Lung (tissue), 12 donors: ENCODE results near the gene CDC42BPB. TPM values are rescaled to one million over a fixed set of nuclear protein-coding genes. Genes with fewer than 3 reads are reported as not detected.

ENCODE experiments used
- ATAC-seq: fragments of 200-7000 bp; cut with Tn5 transposase; one replicate; pipeline ENCODE4 v1.9.1; 2020; ENCODE audit warnings: moderate number of reproducible peaks; ENCODE audit not compliant: insufficient read depth, low FRiP score
- DNase-seq, 3 donors: peaks; one replicate each; pipeline ENCODE4 v3.0.0-alpha.2; 2013 to 2017
- H3K27ac ChIP-seq, 2 donors: one replicate each; pipeline ENCODE4 v1.5.1; 2013; ENCODE audit warnings: mild to moderate bottlenecking in 2 of 2, moderate library complexity in 2 of 2, control low read depth in 1 of 2, inconsistent platforms in 1 of 2, low read depth in 1 of 2, low read length in 1 of 2
- H3K27me3 ChIP-seq, 3 donors: one replicate each; pipeline ENCODE4 v1.5.1; 2013; ENCODE audit warnings: low read length in 2 of 3; ENCODE audit not compliant: control insufficient read depth in 3 of 3, insufficient read depth in 3 of 3
- H3K36me3 ChIP-seq, 4 donors: one replicate each; pipeline ENCODE4 v1.5.1; 2013; ENCODE audit warnings: low read length in 4 of 4, mild to moderate bottlenecking in 1 of 4, moderate library complexity in 1 of 4; ENCODE audit not compliant: control insufficient read depth in 4 of 4, insufficient read depth in 4 of 4
- H3K4me1 ChIP-seq, 5 donors: one replicate each; pipeline ENCODE4 v1.5.1; 2013; ENCODE audit warnings: low read length in 5 of 5, mild to moderate bottlenecking in 2 of 5, moderate library complexity in 1 of 5; ENCODE audit not compliant: control insufficient read depth in 5 of 5, insufficient read depth in 5 of 5
- H3K4me3 ChIP-seq: one replicate; pipeline ENCODE4 v1.5.1; 2013; ENCODE audit warnings: mild to moderate bottlenecking, control low read depth, moderate library complexity
- H3K9ac ChIP-seq, 2 donors: one replicate each; pipeline ENCODE4 v1.5.1; 2013; ENCODE audit warnings: low read length in 2 of 2, control low read depth in 1 of 2; ENCODE audit not compliant: insufficient read depth in 1 of 2
- H3K9me3 ChIP-seq, 4 donors: one replicate each; pipeline ENCODE4 v1.5.1; 2013; ENCODE audit warnings: low read length in 3 of 4, mild to moderate bottlenecking in 1 of 4, moderate library complexity in 1 of 4; ENCODE audit not compliant: control insufficient read depth in 4 of 4, insufficient read depth in 3 of 4
- CTCF ChIP-seq: IDR thresholded peaks from 2 replicates; pipeline ENCODE4 v1.5.1; 2012; ENCODE audit warnings: mild to moderate bottlenecking; ENCODE audit errors: control extremely low read depth, extremely low read depth
- WGBS, 2 donors: extraction: QIAGEN DNeasy Blood & Tissue Kit; methylation state at CpG; one replicate each; pipeline ENCODE4 v1.1.7; 2013; 5-methylcytosine and 5-hydroxymethylcytosine counted together
- polyA plus RNA-seq, 2 donors: library from polyadenylated mRNA; stranded (reverse); fragments of 200-250 nt; gene quantifications; one replicate each; pipeline ENCODE4 v1.2.1, GENCODE V29; 2013
- total RNA-seq, 2 donors: library from RNA; depleted of rRNA in 1 of 2; stranded (reverse); fragments of >200 nt in 1 of 2; gene quantifications; one replicate each; pipeline ENCODE4 v1.2.1, GENCODE V29; 2014 to 2021
- donor health status: control.
- donor health status: control.
- donor health status: Bipolar disorder and iron deficiency.
- donor health status: healthy.
- donor health status: DM: yes; HTN: yes; CAD: no.

The CDC42BPB gene
- total and polyA plus RNA-seq, 4 donors: 39.3 to 97.9 (median 66.6) TPM

GRCh38 chr14:103033681-103034096 is 23.7 kb downstream of the CDC42BPB start:
- no peak for ATAC-seq

GRCh38 chr14:103031956-103032355 is 25.4 kb downstream of the CDC42BPB start:
- TF ChIP-seq CTCF: no peak
- H3K4me1 ChIP-seq: peaks cover 0 to 13% (median 3%) of the 10 kb centered on the region in 5 donors
- 85 to 92% methylated on average over 9 of the region's 9 CpGs for WGBS, 2 donors
- no peaks in the 10 kb centered on the region for H3K9me3 ChIP-seq
- no peak for ATAC-seq
- H3K4me3 ChIP-seq: no peak overlapping the region
- H3K27me3 ChIP-seq: no peaks in the 10 kb centered on the region
- H3K9ac ChIP-seq: no peak overlapping the region
- H3K27ac ChIP-seq: no peak overlapping the region
- DNase-seq: no peak
- peaks cover 0 to 2% (median 0%) of the 10 kb centered on the region in 4 donors for H3K36me3 ChIP-seq

More at GRCh38 chr14:103033681-103034096, 23.7 kb downstream of the CDC42BPB start:
- Histone ChIP-seq H3K4me3 (no peak overlapping the region), H3K27ac (no peak overlapping the region), H3K4me1 (peaks cover 0 to 10% (median 3%) of the 10 kb centered on the region in 5 donors), H3K9ac (no peak overlapping the region), H3K9me3 (no peaks in the 10 kb centered on the region), H3K36me3 (peaks cover 0 to 2% (median 0%) of the 10 kb centered on the region in 4 donors), H3K27me3 (no peaks in the 10 kb centered on the region)
- 32 to 51% methylated on average over 6 of the region's 6 CpGs for WGBS, 2 donors
- no peak for TF ChIP-seq CTCF
- DNase-seq: peak in 2 of 3 donors; percentile 16 to 24

- H3K4me3 ChIP-seq: no peak overlapping the region
- 74 to 82% methylated on average over 6 of the region's 6 CpGs for WGBS, 2 donors
- DNase-seq (no peak), ATAC-seq (no peak)
- H3K27me3 ChIP-seq: no peaks in the 10 kb centered on the region
- H3K9ac ChIP-seq: no peak overlapping the region
- peaks cover 0 to 13% (median 3%) of the 10 kb centered on the region in 5 donors for H3K4me1 ChIP-seq
- no peak for TF ChIP-seq CTCF
- no peak overlapping the region for H3K27ac ChIP-seq
- no peaks in the 10 kb centered on the region for H3K9me3 ChIP-seq
- peaks cover 0 to 2% (median 0%) of the 10 kb centered on the region in 4 donors for H3K36me3 ChIP-seq
These were observed 25.8 kb downstream of the CDC42BPB start for GRCh38 chr14:103031566-103031911.
